Trophoblast cell (in vitro differentiated cells and primary cell): ENCODE measurements around the gene NPIPA5.
"Not testable (repeated sequence)": the region's sequence is repeated elsewhere in the genome, so short reads cannot be mapped to it uniquely, and the experiment has no call there.

Experiments used
- DNase-seq, 2 donors: peaks; one replicate each; pipeline ENCODE4 v3.0.0-alpha.2; 2016
- H2AFZ ChIP-seq: 2 replicates; pipeline ENCODE4 v1.6.1; 2013; ENCODE audit warnings: low read length, moderate library complexity, mild to moderate bottlenecking; ENCODE audit not compliant: insufficient read depth, poor library complexity
- H2AK5ac ChIP-seq: 2 replicates; pipeline ENCODE4 v1.6.1; 2013; ENCODE audit warnings: mild to moderate bottlenecking, low read length
- H2BK120ac ChIP-seq: 2 replicates; pipeline ENCODE4 v1.6.1; 2013; ENCODE audit warnings: low read length, mild to moderate bottlenecking, moderate library complexity; ENCODE audit not compliant: insufficient read depth, poor library complexity
- H2BK12ac ChIP-seq: 2 replicates; pipeline ENCODE4 v1.6.1; 2013; ENCODE audit warnings: mild to moderate bottlenecking, low read length, moderate library complexity
- H2BK5ac ChIP-seq: 2 replicates; pipeline ENCODE4 v1.6.1; 2013; ENCODE audit warnings: low read length, low read depth, moderate library complexity, mild to moderate bottlenecking; ENCODE audit not compliant: poor library complexity
- H3K14ac ChIP-seq: 2 replicates; pipeline ENCODE4 v1.6.1; 2013; ENCODE audit warnings: mild to moderate bottlenecking, low read length
- H3K18ac ChIP-seq: 2 replicates; pipeline ENCODE4 v1.6.1; 2013; ENCODE audit warnings: mild to moderate bottlenecking, low read length
- H3K23ac ChIP-seq: 2 replicates; pipeline ENCODE4 v1.6.1; 2013; ENCODE audit warnings: low read length
- H3K27ac ChIP-seq: 2 replicates; pipeline ENCODE4 v1.5.1; 2013; ENCODE audit warnings: low read depth, mild to moderate bottlenecking, inconsistent platforms, low read length, moderate library complexity
- H3K27me3 ChIP-seq: 2 replicates; pipeline ENCODE4 v1.6.1; 2013; ENCODE audit warnings: inconsistent platforms, mild to moderate bottlenecking, low read length, moderate library complexity; ENCODE audit not compliant: insufficient read depth
- H3K36me3 ChIP-seq, 2 experiments: 1 replicate in 1 of 2; 2 replicates in 1 of 2; pipeline ENCODE4 v1.6.1; 2013; ENCODE audit warnings: low read length in 2 of 2, mild to moderate bottlenecking in 2 of 2, moderate library complexity in 1 of 2; ENCODE audit not compliant: insufficient read depth in 2 of 2, control insufficient read depth in 1 of 2
- H3K4ac ChIP-seq: 2 replicates; pipeline ENCODE4 v1.6.1; 2013; ENCODE audit warnings: low read depth, mild to moderate bottlenecking, low read length, moderate library complexity
- H3K4me1 ChIP-seq, 2 experiments: 1 replicate in 1 of 2; 2 replicates in 1 of 2; pipeline ENCODE4 v1.6.1; 2013; ENCODE audit warnings: low read length in 2 of 2, mild to moderate bottlenecking in 2 of 2, moderate library complexity in 1 of 2; ENCODE audit not compliant: insufficient read depth in 2 of 2, control insufficient read depth in 1 of 2
- H3K4me2 ChIP-seq: 2 replicates; pipeline ENCODE4 v1.6.1; 2013; ENCODE audit warnings: inconsistent platforms, mild to moderate bottlenecking, low read length, moderate library complexity
- H3K4me3 ChIP-seq: 2 replicates; pipeline ENCODE4 v1.5.1; 2013; ENCODE audit warnings: mild to moderate bottlenecking, low read depth, low read length, inconsistent platforms
- H3K79me1 ChIP-seq: one replicate; pipeline ENCODE4 v1.6.1; 2013; ENCODE audit warnings: low read length
- H3K79me2 ChIP-seq: 2 replicates; pipeline ENCODE4 v1.6.1; 2013; ENCODE audit warnings: low read length, mild to moderate bottlenecking; ENCODE audit not compliant: control insufficient read depth, insufficient read depth, poor library complexity
- H3K9ac ChIP-seq: 2 replicates; pipeline ENCODE4 v1.6.1; 2013; ENCODE audit warnings: mild to moderate bottlenecking, low read length
- H3K9me3 ChIP-seq: 2 replicates; pipeline ENCODE4 v1.6.1; 2013; ENCODE audit warnings: low read depth, mild to moderate bottlenecking, control low read depth, inconsistent platforms, low read length; ENCODE audit not compliant: insufficient read depth
- H4K12ac ChIP-seq: 2 replicates; pipeline ENCODE4 v1.6.1; 2013; ENCODE audit warnings: low read depth, mild to moderate bottlenecking, low read length, moderate library complexity
- H4K8ac ChIP-seq: 2 replicates; pipeline ENCODE4 v1.6.1; 2013; ENCODE audit warnings: low read depth, mild to moderate bottlenecking, low read length, moderate library complexity
- H4K91ac ChIP-seq: one replicate; pipeline ENCODE4 v1.6.1; 2013; ENCODE audit warnings: low read depth, mild to moderate bottlenecking, low read length, moderate library complexity
- WGBS: extraction: QIAGEN DNeasy Blood & Tissue Kit; methylation state at CpG from one replicate; pipeline ENCODE4 v1.1.7; 2013; ENCODE audit warnings: missing lambda C conversion rate; ENCODE audit not compliant: insufficient read length, insufficient coverage; ENCODE audit errors: extremely low coverage; 5-methylcytosine and 5-hydroxymethylcytosine counted together

The NPIPA5 gene

DNA sequence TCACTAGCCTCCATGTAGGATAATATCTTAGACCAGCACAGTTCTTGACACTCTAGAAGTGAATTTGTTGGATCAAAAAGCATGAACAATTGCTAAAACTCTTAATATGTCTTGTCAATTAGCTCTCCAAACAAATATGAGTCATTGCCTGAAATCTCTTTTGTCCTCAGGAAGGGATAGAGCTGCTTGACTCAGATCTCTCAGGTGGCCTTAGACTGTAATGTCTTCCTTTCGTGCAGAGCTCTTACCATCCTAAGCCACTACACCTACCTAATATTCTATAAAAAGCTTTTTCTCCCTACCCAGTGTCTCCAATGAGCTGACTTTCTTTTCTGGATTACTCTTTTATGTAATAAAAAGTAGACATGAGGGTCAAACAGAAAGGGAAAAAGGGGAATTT is 63.5 kb downstream of the NPIPA5 start:
- WGBS: no CpG with 5 or more reads among the region's 1 CpG

More for the DNA sequence above, 63.5 kb downstream of the NPIPA5 start:
- H3K4ac ChIP-seq, H2AK5ac ChIP-seq, H3K79me2 ChIP-seq, H2BK5ac ChIP-seq, H3K4me2 ChIP-seq, H3K4me1 ChIP-seq, H3K9me3 ChIP-seq, H3K9ac ChIP-seq, H3K18ac ChIP-seq, H2BK120ac ChIP-seq, H3K36me3 ChIP-seq, H3K14ac ChIP-seq, H3K23ac ChIP-seq, H4K8ac ChIP-seq, H3K4me3 ChIP-seq, DNase-seq, H3K79me1 ChIP-seq, H3K27ac ChIP-seq, H3K27me3 ChIP-seq, H4K91ac ChIP-seq, H2AFZ ChIP-seq, H2BK12ac ChIP-seq, H4K12ac ChIP-seq: not testable (repeated sequence)
